Neuronal stem cell (in vitro differentiated cells): Measurements from ENCODE around the gene FSIP1.
A peak's percentile ranks its signal among the peaks of the same experiment; 100 is the strongest.

Source experiments
- DNase-seq: peaks from one replicate; pipeline ENCODE4 v3.0.0-alpha.2; 2013; ENCODE audit warnings: low spot score
- H2AFZ ChIP-seq: one replicate; pipeline ENCODE4 v1.6.1; 2013; ENCODE audit warnings: mild to moderate bottlenecking, low read length, inconsistent platforms
- H2AK5ac ChIP-seq: 2 replicates; pipeline ENCODE4 v1.6.1; 2013; ENCODE audit warnings: low read depth, mild to moderate bottlenecking, inconsistent platforms, low read length, moderate library complexity, mixed read lengths
- H2BK120ac ChIP-seq: 2 replicates; pipeline ENCODE4 v1.6.1; 2013; ENCODE audit warnings: low read depth, mild to moderate bottlenecking, inconsistent platforms, low read length, moderate library complexity, mixed read lengths
- H2BK12ac ChIP-seq: one replicate; pipeline ENCODE4 v1.6.1; 2013; ENCODE audit warnings: low read length, inconsistent platforms
- H2BK15ac ChIP-seq: 2 replicates; pipeline ENCODE4 v1.6.1; 2013; ENCODE audit warnings: mild to moderate bottlenecking, low read length, inconsistent platforms, mixed read lengths
- H2BK5ac ChIP-seq: one replicate; pipeline ENCODE4 v1.6.1; 2013; ENCODE audit warnings: inconsistent platforms, mild to moderate bottlenecking, low read length, moderate library complexity
- H3K14ac ChIP-seq: one replicate; pipeline ENCODE4 v1.6.1; 2013; ENCODE audit warnings: low read length, inconsistent platforms
- H3K18ac ChIP-seq: 2 replicates; pipeline ENCODE4 v1.6.1; 2013; ENCODE audit warnings: low read length, inconsistent platforms
- H3K23ac ChIP-seq: 2 replicates; pipeline ENCODE4 v1.6.1; 2013; ENCODE audit warnings: low read depth, mild to moderate bottlenecking, mixed read lengths, low read length, inconsistent platforms; ENCODE audit not compliant: poor library complexity
- H3K27ac ChIP-seq: replicated peaks from 3 replicates; pipeline ENCODE4 v1.5.1; 2013; ENCODE audit warnings: low read length, inconsistent platforms
- H3K27me3 ChIP-seq, 3 experiments: 2 replicates each; pipeline ENCODE4 v1.6.1; 2013; ENCODE audit warnings: low read length in 3 of 3, mild to moderate bottlenecking in 2 of 3, inconsistent platforms in 1 of 3, low read depth in 1 of 3, mixed read lengths in 1 of 3, moderate library complexity in 1 of 3; ENCODE audit not compliant: control insufficient read depth in 3 of 3, insufficient read depth in 3 of 3
- H3K36me3 ChIP-seq, 2 donors: replicated peaks in 1 of 2; 2 replicates each; pipeline ENCODE4 v1.6.1; 2013; ENCODE audit warnings: low read length in 2 of 2; ENCODE audit not compliant: control insufficient read depth in 2 of 2, insufficient read depth in 2 of 2
- H3K4ac ChIP-seq: 2 replicates; pipeline ENCODE4 v1.6.1; 2013; ENCODE audit warnings: inconsistent platforms, mild to moderate bottlenecking, low read length, moderate library complexity
- H3K4me1 ChIP-seq, 2 donors: 1 replicate in 1 of 2; 2 replicates in 1 of 2; pipeline ENCODE4 v1.6.1; 2013; ENCODE audit warnings: low read length in 2 of 2, low read depth in 1 of 2; ENCODE audit not compliant: control insufficient read depth in 2 of 2, insufficient read depth in 1 of 2
- H3K4me2 ChIP-seq: one replicate; pipeline ENCODE4 v1.6.1; 2013; ENCODE audit warnings: mild to moderate bottlenecking, low read length, inconsistent platforms; ENCODE audit not compliant: insufficient read depth, poor library complexity, severe bottlenecking
- H3K4me3 ChIP-seq, 2 donors: 2 replicates each; pipeline ENCODE4 v1.5.1; 2013; ENCODE audit warnings: low read length in 2 of 2, mild to moderate bottlenecking in 2 of 2, inconsistent platforms in 1 of 2, moderate library complexity in 1 of 2
- H3K79me1 ChIP-seq: one replicate; pipeline ENCODE4 v1.6.1; 2013; ENCODE audit warnings: low read depth, mild to moderate bottlenecking, inconsistent platforms, low read length, moderate library complexity
- H3K9ac ChIP-seq: one replicate; pipeline ENCODE4 v1.6.1; 2013; ENCODE audit warnings: mild to moderate bottlenecking, low read depth, low read length, inconsistent platforms; ENCODE audit not compliant: poor library complexity
- H3K9me3 ChIP-seq, 2 donors: replicated peaks in 1 of 2; 2 replicates each; pipeline versions ENCODE3 to v1.6.1; 2013; ENCODE audit warnings: low read length in 2 of 2, mild to moderate bottlenecking in 2 of 2, inconsistent platforms in 1 of 2, low read depth in 1 of 2, mixed read lengths in 1 of 2, moderate library complexity in 1 of 2; ENCODE audit not compliant: control insufficient read depth in 2 of 2, insufficient read depth in 1 of 2
- H4K8ac ChIP-seq: one replicate; pipeline ENCODE4 v1.6.1; 2013; ENCODE audit warnings: low read depth, mild to moderate bottlenecking, inconsistent platforms, low read length, moderate library complexity
- H4K91ac ChIP-seq: one replicate; pipeline ENCODE4 v1.6.1; 2013; ENCODE audit warnings: low read length, low read depth, mild to moderate bottlenecking, inconsistent platforms; ENCODE audit not compliant: poor library complexity
- WGBS, 2 donors: extraction: QIAGEN DNeasy Blood & Tissue Kit; methylation state at CpG; one replicate each; pipeline ENCODE4 v1.1.7; 2013; ENCODE audit warnings: missing lambda C conversion rate in 2 of 2, mixed read lengths in 1 of 2; ENCODE audit not compliant: insufficient read length in 2 of 2, insufficient replicate concordance in 1 of 2; ENCODE audit errors: extremely low coverage in 2 of 2; 5-methylcytosine and 5-hydroxymethylcytosine counted together

Gene FSIP1

DNA sequence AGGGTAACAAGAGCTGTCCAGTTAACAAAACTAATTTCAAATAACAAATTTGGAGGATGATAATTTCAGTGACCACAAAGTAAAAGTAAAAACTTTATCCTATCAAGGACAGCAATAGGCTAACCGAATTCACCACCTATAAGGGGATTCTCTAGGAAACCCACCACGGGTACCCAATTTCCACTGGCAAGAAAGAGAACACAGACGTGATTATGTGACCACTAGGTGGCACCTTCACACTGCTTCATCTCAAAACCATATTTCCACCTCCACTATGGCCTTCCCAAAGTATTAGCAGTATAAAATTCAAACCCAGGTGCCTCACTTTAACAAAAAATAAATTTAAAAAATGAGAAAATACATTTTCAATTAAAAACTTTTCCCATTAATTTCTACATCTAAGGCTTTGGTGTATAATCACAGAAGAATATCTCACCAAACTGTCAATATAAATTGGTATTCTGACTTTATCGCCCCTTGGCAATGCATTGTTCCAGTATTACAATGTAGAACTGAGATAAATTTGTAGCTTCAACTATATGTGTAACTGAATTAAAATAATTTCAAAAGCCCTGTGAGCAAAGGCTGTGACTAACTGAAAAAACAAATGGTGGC lies 96.5 kb downstream of the FSIP1 start:
- Histone ChIP-seq H3K27me3 (no peaks in the 10 kb centered on the region), H3K9me3 (no peaks in the 10 kb centered on the region), H2BK120ac (no peak overlapping the region), H3K79me1 (no peaks in the 10 kb centered on the region), H2BK5ac (no peak overlapping the region), H3K18ac (no peak overlapping the region), H2AFZ (peak overlapping the region; percentile 27), H4K91ac (no peak overlapping the region), H3K4me3 (no peak overlapping the region), H3K27ac (no peak overlapping the region), H3K4me1 (peaks cover 6 to 9% of the 10 kb centered on the region in 2 donors), H2BK15ac (no peak overlapping the region), H3K4ac (no peak overlapping the region), H3K23ac (no peak overlapping the region), H4K8ac (no peak overlapping the region), H2AK5ac (no peak overlapping the region), H3K36me3 (no peaks in the 10 kb centered on the region), H3K9ac (no peak overlapping the region), H3K4me2 (no peak overlapping the region), H2BK12ac (no peak overlapping the region), H3K14ac (no peak overlapping the region)
- DNase-seq, result peak; percentile 51
- no CpG with 5 or more reads among the region's 4 CpGs for WGBS, 2 donors

DNA sequence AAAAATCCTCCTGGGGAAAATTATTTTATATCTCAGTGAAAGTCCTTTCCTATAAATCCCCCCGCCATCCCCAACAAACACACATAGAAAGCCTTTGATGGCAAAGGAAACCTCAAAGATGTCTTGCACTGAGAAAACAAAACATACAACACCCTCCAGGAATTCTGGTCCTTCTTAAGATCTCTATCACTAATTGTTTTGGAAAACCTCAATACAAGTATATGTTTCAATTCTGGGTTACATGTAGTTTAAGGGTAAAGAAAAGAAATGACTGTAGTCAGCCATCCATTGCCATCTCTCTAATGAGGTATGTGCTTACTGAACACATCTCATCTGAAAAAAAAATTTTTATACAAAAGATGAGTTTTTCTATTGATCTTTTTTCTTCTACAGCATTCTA lies 97.3 kb downstream of the FSIP1 start:
- Histone ChIP-seq H3K4me2 (no peak overlapping the region), H2BK5ac (no peak overlapping the region), H3K9ac (no peak overlapping the region), H3K9me3 (no peaks in the 10 kb centered on the region), H4K8ac (no peak overlapping the region), H3K36me3 (no peaks in the 10 kb centered on the region), H3K14ac (no peak overlapping the region), H3K79me1 (no peaks in the 10 kb centered on the region), H3K23ac (no peak overlapping the region), H2BK15ac (no peak overlapping the region), H3K27me3 (no peaks in the 10 kb centered on the region), H3K4ac (no peak overlapping the region), H2AFZ (peak overlapping the region; percentile 27), H4K91ac (no peak overlapping the region), H3K4me1 (peaks cover 1 to 11% of the 10 kb centered on the region in 2 donors), H3K18ac (no peak overlapping the region), H3K27ac (no peak overlapping the region), H2BK120ac (no peak overlapping the region), H2AK5ac (no peak overlapping the region), H2BK12ac (no peak overlapping the region), H3K4me3 (no peak overlapping the region)
- no CpG with 5 or more reads among the region's 1 CpG for WGBS, 2 donors
- no peak for DNase-seq

DNA sequence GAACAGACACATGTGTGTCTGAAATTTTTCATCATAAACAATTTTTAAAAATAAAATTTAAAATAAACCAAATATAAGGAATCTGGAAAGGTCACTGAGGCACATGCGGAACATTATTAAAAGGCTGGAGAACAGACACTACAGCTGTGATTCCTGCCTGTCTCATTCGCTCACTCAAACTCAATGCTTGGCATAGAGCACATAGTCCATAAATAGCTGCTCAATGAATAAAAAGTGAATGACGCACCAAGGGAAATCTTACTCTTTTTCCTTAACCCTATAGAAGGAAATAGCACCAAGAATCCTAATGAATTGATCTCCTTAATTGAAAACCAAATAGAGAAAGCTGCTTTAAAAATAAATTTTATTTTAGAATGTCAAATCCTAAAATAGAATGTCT lies 98.4 kb downstream of the FSIP1 start:
- no peaks in the 10 kb centered on the region for H3K36me3 ChIP-seq
- no peak overlapping the region for H2BK12ac ChIP-seq
- H3K9me3 ChIP-seq, result no peaks in the 10 kb centered on the region
- H3K4ac ChIP-seq, result no peak overlapping the region
- no peaks in the 10 kb centered on the region for H3K79me1 ChIP-seq
- no peaks in the 10 kb centered on the region for H3K27me3 ChIP-seq
- no peak overlapping the region for H2AFZ ChIP-seq
- no peak for DNase-seq
- no peak overlapping the region for H3K4me2 ChIP-seq
- no peak overlapping the region for H3K4me3 ChIP-seq
- no peak overlapping the region for H2BK15ac ChIP-seq
- H3K18ac ChIP-seq, result no peak overlapping the region
- no peak overlapping the region for H4K91ac ChIP-seq
- H2BK5ac ChIP-seq, result no peak overlapping the region
- no CpG with 5 or more reads among the region's 3 CpGs for WGBS, 2 donors
- no peak overlapping the region for H3K9ac ChIP-seq
- no peak overlapping the region for H3K27ac ChIP-seq
- H2BK120ac ChIP-seq, result no peak overlapping the region
- no peak overlapping the region for H4K8ac ChIP-seq
- H3K14ac ChIP-seq, result no peak overlapping the region
- no peak overlapping the region for H2AK5ac ChIP-seq
- H3K23ac ChIP-seq, result no peak overlapping the region
- peaks cover 1 to 11% of the 10 kb centered on the region in 2 donors for H3K4me1 ChIP-seq

DNA sequence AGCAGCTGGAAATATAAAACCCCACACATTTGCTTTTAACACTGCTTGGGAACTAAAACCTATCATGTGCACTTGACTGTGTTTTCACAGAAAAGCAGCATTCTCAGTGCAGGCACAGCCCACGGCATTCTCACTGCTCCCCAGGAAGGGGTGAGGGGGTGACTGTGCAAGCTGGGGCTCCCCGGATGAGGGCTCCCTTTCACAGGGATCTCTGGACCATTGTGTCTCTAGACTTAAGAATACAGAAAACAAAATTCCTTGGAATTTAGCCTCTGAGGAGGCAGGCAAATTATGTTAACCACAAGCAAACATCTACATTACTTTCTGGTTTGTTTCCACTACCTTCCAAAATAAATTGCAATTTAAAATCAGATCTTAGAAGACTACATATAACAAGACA lies 100.3 kb downstream of the FSIP1 start:
- Histone ChIP-seq H3K14ac (no peak overlapping the region), H3K4me2 (no peak overlapping the region), H2AFZ (peak overlapping the region; percentile 84), H2BK15ac (no peak overlapping the region), H3K4ac (no peak overlapping the region), H2BK120ac (no peak overlapping the region), H3K27ac (no peak overlapping the region), H3K36me3 (no peaks in the 10 kb centered on the region), H4K8ac (no peak overlapping the region), H3K18ac (no peak overlapping the region), H2AK5ac (no peak overlapping the region), H3K9ac (no peak overlapping the region), H2BK5ac (no peak overlapping the region), H3K79me1 (no peaks in the 10 kb centered on the region), H4K91ac (no peak overlapping the region), H3K23ac (no peak overlapping the region), H3K27me3 (no peaks in the 10 kb centered on the region), H3K4me3 (no peak overlapping the region), H2BK12ac (no peak overlapping the region), H3K9me3 (no peaks in the 10 kb centered on the region), H3K4me1 (peaks cover 1 to 11% of the 10 kb centered on the region in 2 donors)
- no peak for DNase-seq
- no CpG with 5 or more reads among the region's 2 CpGs for WGBS, 2 donors
